Esophagus muscularis mucosa (tissue), 3 donors: ENCODE results near the gene MTREX.

Experiments used
- CTCF ChIP-seq, 3 experiments: fragments of 200-600 bp in 2 of 3; fragments of 450-650 bp in 1 of 3; sonication (generic) in 2 of 3; IDR thresholded peaks; one replicate each; pipeline ENCODE4 v1.5.1; 2017 to 2019; ENCODE audit warnings: antibody characterized with exemption in 3 of 3, mild to moderate bottlenecking in 2 of 3, moderate library complexity in 1 of 3
- POLR2A ChIP-seq: fragments of 450-650 bp; IDR thresholded peaks from one replicate; pipeline ENCODE4 v1.6.1; 2017; ENCODE audit warnings: antibody characterized with exemption, moderate library complexity, mild to moderate bottlenecking, low read depth
- POLR2AphosphoS5 ChIP-seq, 2 donors: sonication (generic); formaldehyde crosslinking; IDR thresholded peaks; one replicate each; pipeline ENCODE4 v1.6.1; 2017; ENCODE audit warnings: antibody characterized with exemption in 2 of 2

- no peak for TF ChIP-seq CTCF (IDR thresholded peaks at IDR 0.05)
- peak; percentile 13 for TF ChIP-seq POLR2A
- peak; percentile 85 to 88 for TF ChIP-seq POLR2AphosphoS5 (IDR thresholded peaks at IDR 0.05)
These were observed at the start of gene MTREX, which contains the start of gene DHX29 for GRCh38 chr5:55307383-55308253.
